ENCODE data around the gene CBX8.

Gene CBX8

DNA sequence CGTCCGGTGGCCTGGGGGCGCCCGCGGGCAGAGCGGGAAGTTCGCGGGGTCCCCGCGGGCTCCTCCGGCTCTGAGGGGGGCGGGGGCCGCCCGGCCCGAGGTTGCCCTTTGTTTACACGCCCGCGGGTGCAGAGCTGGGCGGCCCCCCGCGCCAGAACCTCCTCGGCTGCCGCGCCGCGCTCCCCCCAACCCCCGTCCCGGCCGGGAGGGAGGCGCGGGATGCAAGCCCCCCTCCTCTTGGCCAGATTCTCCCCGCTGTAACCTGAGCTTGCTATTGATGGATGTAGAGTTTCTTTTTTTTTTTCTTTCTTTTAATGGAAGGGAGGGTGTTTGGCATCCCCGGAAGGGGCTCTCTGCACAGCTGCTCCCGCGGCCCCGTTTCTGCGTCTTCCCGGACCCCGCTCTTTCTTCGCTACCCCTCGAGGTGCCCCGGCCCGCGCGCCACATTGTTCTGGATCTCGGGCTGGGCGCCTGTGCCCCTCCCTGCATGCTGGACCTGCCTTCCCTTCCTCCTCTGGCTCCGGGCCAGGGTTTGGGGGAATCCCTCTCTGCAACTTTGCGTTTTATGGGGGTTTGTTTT lies 18.3 kb downstream of the CBX8 start:
- no peaks in the 10 kb centered on the region for H3K9me3 ChIP-seq
- intact Hi-C loops (cut with DNase I; ENCODE audit: low total_unique reads), result no loop called here
- TF ChIP-seq, protein P1, sequence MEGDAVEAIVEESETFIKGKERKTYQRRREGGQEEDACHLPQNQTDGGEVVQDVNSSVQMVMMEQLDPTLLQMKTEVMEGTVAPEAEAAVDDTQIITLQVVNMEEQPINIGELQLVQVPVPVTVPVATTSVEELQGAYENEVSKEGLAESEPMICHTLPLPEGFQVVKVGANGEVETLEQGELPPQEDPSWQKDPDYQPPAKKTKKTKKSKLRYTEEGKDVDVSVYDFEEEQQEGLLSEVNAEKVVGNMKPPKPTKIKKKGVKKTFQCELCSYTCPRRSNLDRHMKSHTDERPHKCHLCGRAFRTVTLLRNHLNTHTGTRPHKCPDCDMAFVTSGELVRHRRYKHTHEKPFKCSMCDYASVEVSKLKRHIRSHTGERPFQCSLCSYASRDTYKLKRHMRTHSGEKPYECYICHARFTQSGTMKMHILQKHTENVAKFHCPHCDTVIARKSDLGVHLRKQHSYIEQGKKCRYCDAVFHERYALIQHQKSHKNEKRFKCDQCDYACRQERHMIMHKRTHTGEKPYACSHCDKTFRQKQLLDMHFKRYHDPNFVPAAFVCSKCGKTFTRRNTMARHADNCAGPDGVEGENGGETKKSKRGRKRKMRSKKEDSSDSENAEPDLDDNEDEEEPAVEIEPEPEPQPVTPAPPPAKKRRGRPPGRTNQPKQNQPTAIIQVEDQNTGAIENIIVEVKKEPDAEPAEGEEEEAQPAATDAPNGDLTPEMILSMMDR (IDR thresholded peaks at IDR 0.05), result no peak
- peaks cover 0 to 17% (median 14%) of the 10 kb centered on the region in 4 donors for H3K4me1 ChIP-seq
- no peak for DNase-seq
- peak overlapping the region; percentile 45 to 57 for H3K4me3 ChIP-seq
- no peaks in the 10 kb centered on the region for H3K36me3 ChIP-seq
- H3K27ac ChIP-seq, result no peak overlapping the region
- H3K27me3 ChIP-seq, result peaks cover 6 to 96% of the 10 kb centered on the region in 2 donors

DNA sequence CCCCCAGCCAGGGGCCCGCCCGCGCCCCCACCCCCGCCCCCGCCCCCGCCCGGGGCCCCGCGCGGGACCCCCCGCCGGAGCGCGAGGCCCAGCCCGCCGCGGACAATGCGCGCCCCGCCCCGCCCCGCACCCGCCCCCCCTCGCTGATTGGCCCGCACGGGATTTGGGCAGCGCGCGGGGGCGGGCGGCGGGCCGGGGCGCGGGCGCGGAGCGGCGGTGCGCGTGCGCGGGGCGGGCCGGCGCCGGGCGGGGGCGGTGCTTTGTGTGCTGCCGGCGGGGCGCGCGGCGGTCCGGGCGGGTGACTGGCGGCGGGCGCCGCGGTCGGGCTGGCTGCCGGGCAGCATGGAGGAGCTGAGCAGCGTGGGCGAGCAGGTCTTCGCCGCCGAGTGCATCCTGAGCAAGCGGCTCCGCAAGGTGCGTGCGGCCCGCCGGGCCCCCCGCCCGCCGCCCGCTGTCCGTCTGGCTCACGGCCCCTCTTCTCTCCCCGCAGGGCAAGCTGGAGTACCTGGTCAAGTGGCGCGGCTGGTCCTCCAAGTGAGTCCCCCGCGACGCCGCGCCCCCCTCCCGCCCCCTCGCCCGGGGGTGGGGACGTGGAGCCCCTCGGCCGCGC lies 18.9 kb downstream of the CBX8 start, which contains the start of gene CBX2:
CBX2 (plus strand) TSS at position 255 of the 610 bp plus-strand sequence; CDS start at position 343, 88 bp downstream.
- Histone ChIP-seq H3K9me3 (no peaks in the 10 kb centered on the region), H3K36me3 (no peaks in the 10 kb centered on the region), H3K27me3 (peaks cover 6 to 96% of the 10 kb centered on the region in 2 donors), H3K27ac (peak within 1 kb of the TSS in 1 of 2 donors; percentile 16), H3K4me1 (peaks cover 0 to 17% (median 14%) of the 10 kb centered on the region in 4 donors), H3K4me3 (peak within 1 kb of the TSS; percentile 45 to 57)
- DNase-seq, result peak in 1 of 2 donors; percentile 84
- intact Hi-C loops (cut with DNase I; ENCODE audit: low total_unique reads), result no loop called here
- TF ChIP-seq, protein P1 (IDR thresholded peaks at IDR 0.05), result no peak

DNA sequence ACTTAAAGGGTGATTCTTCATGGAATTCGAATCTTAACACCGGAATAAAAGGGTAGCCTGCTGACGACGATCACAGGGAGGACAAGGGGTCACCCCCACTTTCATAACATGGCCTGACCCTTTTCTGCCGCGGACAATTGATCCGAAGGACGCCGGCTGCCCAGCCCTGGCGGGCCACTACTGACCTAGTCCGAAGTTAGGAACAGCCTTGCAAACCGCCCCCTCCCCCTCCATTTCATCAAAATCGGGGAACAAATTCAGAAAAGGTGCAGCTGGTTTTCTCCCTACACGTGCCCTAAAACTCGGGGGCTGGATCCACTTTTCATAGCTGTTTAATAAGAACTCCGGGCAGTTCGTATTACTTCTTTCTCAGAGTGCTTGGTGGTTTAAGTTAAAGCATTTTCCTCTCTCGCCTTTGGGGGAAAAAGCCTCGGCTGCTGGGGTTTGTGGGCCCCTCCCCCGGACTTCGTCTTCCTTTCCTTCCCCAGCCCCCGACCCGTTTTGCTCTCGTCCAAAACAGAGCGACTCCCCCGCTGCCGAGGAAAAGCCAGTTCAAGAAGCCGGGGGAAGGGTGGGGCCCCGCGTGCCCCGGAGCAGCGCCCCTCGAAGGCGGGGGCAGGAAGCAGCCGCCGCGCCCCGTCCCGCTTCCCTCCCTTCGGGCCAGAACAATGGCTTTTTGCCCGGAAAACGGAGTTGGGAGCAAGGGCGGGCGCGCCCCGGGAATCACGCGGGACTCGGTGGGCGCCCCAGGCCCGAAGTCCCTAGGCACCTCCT lies 19.6 kb downstream of the CBX8 start:
- Histone ChIP-seq H3K4me1 (peaks cover 0 to 17% (median 14%) of the 10 kb centered on the region in 4 donors), H3K36me3 (no peaks in the 10 kb centered on the region), H3K9me3 (no peaks in the 10 kb centered on the region), H3K4me3 (peak overlapping the region; percentile 43 to 49), H3K27me3 (peaks cover 6 to 96% of the 10 kb centered on the region in 2 donors), H3K27ac (peak overlapping the region in 1 of 2 donors; percentile 16)
- peak in 1 of 2 donors; percentile 45 for DNase-seq
- intact Hi-C loops (cut with DNase I; ENCODE audit: low total_unique reads), result no loop called here
- TF ChIP-seq, protein P1 (IDR thresholded peaks at IDR 0.05), result no peak

DNA sequence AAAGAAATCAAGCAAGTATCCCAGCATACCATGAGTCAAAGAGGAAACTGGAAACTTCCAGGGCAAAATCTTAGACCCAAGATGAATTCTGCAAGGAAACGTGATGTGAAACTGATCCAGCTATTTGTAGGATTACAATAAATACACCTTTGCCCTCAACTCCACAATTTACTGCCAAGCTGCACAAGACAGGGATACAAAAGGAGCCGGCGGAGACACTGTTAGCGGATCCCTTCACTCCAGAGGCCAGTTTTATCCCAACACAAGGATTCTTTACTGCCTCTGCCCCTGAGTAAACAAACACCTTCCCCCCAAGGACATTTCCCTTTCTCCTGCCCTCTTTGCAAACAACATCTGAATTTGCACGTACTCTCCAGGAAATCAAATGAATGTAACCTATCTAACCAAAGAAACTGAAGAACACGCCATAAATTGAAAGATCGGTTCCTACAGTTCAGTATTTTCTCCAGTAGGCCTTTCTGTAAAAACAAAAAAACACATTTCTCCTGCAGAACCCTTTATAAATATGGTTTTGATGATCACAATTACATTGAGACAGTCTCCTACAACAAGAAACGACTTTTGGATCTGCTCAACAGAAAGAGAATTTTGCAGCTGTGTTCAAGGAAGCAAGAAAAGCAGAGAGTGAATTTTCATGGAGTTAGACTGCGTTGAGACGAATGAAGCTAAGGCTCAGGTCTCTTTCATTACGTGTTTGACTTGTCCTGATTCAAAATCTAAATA lies 20.3 kb downstream of the CBX8 start:
- Histone ChIP-seq H3K9me3 (no peaks in the 10 kb centered on the region), H3K36me3 (no peaks in the 10 kb centered on the region), H3K27me3 (peaks cover 6 to 96% of the 10 kb centered on the region in 2 donors), H3K4me1 (peaks cover 0 to 17% (median 14%) of the 10 kb centered on the region in 4 donors), H3K4me3 (no peak overlapping the region), H3K27ac (no peak overlapping the region)
- TF ChIP-seq, protein P1 (IDR thresholded peaks at IDR 0.05), result no peak
- intact Hi-C loops (cut with DNase I; ENCODE audit: low total_unique reads), result no loop called here
- DNase-seq, result no peak

DNA sequence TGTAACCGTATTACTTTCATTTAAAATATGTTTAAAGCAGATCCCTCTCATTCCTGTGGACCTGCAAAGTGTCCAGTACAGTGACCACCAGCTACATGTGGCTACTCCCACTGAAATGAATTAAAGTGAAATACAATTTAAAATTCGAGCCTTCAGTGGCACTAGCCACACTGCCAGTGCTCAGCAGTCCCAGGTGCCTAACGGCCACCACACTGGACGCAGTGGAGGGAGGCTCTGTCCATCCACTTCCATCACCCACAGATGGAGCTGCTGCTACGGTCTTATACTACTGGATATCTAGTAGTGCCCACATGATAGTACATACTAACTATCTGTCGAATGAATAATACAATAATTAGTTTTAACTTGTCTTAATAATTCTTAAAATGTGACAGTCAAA lies 21.2 kb downstream of the CBX8 start:
- Histone ChIP-seq H3K27ac (no peak overlapping the region), H3K36me3 (no peaks in the 10 kb centered on the region), H3K9me3 (no peaks in the 10 kb centered on the region), H3K4me1 (peaks cover 0 to 17% (median 14%) of the 10 kb centered on the region in 4 donors), H3K27me3 (peaks cover 6 to 93% of the 10 kb centered on the region in 2 donors), H3K4me3 (no peak overlapping the region)
- TF ChIP-seq, protein P1 (IDR thresholded peaks at IDR 0.05), result no peak
- DNase-seq, result no peak
- intact Hi-C loops (cut with DNase I; ENCODE audit: low total_unique reads), result no loop called here
